K562 (cell line): ENCODE measurements around the gene BAK1.

Source experiments
- NR2C2 ChIP-seq, 2 experiments: fragments of 200-800 bp in 1 of 2; sonication (Bioruptor generic) in 1 of 2; sonication (generic) in 1 of 2; formaldehyde crosslinking in 1 of 2; IDR thresholded peaks; 2 replicates each; pipeline versions ENCODE4 v1.6.1 to v1.8.0; 2016 to 2022; ENCODE audit warnings: mild to moderate bottlenecking in 1 of 2, missing compliant biosample characterization in 1 of 2, missing genetic modification characterization in 1 of 2, missing genetic modification reagents in 1 of 2
- ZNF668 ChIP-seq: fragments of 250-450 bp; sonication (Bioruptor Pico); IDR thresholded peaks from 2 replicates; pipeline ENCODE4 v1.8.0; 2022; ENCODE audit warnings: mild to moderate bottlenecking, inconsistent platforms
- TF ChIP-seq, protein P1 (sequence below), 3 experiments: IDR thresholded peaks in 2 of 3; conservative IDR thresholded peaks in 1 of 3; 2 replicates each; pipeline ENCODE4 v1.5.1; 2011 to 2012; ENCODE audit warnings: low read length in 3 of 3, mild to moderate bottlenecking in 3 of 3, control low read depth in 2 of 3, improper control_type of control experiment in 1 of 3, inconsistent platforms in 1 of 3, low read depth in 1 of 3, mixed read lengths in 1 of 3, moderate library complexity in 1 of 3; ENCODE audit not compliant: insufficient read depth in 2 of 3

DNA sequence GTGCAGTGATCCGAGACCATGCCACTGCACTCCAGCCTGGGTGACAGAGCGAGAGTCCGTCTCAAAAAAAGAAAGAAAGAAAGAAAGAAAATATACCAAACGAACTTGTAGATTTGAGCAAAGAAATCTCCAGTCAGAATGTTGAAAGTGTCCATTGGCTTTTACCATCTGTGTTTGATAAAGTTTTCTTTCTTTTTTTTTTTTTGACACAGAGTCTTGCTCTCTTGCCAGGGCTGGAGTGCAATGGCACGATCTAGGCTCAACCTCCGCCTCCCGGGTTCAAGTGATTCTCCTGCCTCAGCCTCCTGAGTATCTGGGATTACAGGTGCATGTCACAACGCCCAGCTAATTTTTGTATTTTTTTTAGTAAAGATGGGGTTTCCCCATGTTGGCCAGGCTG is 21.3 kb downstream of the BAK1 start:
- TF ChIP-seq, protein P1, sequence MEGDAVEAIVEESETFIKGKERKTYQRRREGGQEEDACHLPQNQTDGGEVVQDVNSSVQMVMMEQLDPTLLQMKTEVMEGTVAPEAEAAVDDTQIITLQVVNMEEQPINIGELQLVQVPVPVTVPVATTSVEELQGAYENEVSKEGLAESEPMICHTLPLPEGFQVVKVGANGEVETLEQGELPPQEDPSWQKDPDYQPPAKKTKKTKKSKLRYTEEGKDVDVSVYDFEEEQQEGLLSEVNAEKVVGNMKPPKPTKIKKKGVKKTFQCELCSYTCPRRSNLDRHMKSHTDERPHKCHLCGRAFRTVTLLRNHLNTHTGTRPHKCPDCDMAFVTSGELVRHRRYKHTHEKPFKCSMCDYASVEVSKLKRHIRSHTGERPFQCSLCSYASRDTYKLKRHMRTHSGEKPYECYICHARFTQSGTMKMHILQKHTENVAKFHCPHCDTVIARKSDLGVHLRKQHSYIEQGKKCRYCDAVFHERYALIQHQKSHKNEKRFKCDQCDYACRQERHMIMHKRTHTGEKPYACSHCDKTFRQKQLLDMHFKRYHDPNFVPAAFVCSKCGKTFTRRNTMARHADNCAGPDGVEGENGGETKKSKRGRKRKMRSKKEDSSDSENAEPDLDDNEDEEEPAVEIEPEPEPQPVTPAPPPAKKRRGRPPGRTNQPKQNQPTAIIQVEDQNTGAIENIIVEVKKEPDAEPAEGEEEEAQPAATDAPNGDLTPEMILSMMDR (IDR thresholded peaks at IDR 0.05 in 2 of 3, conservative IDR thresholded peaks at IDR 0.05 in 1 of 3; ENCODE audit: insufficient read depth in 2 of 3, low read depth in 1 of 3, low read length in 3 of 3), result no peak
- TF ChIP-seq ZNF668 (CRISPR knock-in tag) (no peak), NR2C2 (CRISPR knock-in tag; IDR thresholded peaks at IDR 0.05) (no peak), NR2C2 (tag; IDR thresholded peaks at IDR 0.05) (no peak)
